Neural cell (in vitro differentiated cells): ENCODE results near the gene DNMBP. TPM values are rescaled to one million over a fixed set of nuclear protein-coding genes. Genes with fewer than 3 reads are reported as not detected.

Experiments
- H2AFZ ChIP-seq: fragments of 200-600, 300-800 bp; sonication (generic), shearing (Covaris generic); 2 replicates; pipeline ENCODE4 v1.6.0; 2014; ENCODE audit warnings: low read depth, mild to moderate bottlenecking, antibody characterized with exemption, low read length, moderate library complexity
- H3F3A ChIP-seq: fragments of 200-600 bp; shearing (Covaris generic); 2 replicates; pipeline ENCODE4 v1.6.1; 2016; ENCODE audit warnings: mild to moderate bottlenecking, moderate library complexity, mixed read lengths, antibody characterized with exemption, low read length; ENCODE audit not compliant: insufficient read depth, poor library complexity, severe bottlenecking
- H3K27ac ChIP-seq: fragments of 200-600, 300-800 bp; sonication (generic), shearing (Covaris generic); 2 replicates; pipeline ENCODE4 v1.5.1; 2014; ENCODE audit warnings: mild to moderate bottlenecking, low read length, moderate library complexity
- H3K27me3 ChIP-seq: fragments of 300-800, 200-600 bp; sonication (generic), shearing (Covaris generic); 2 replicates; pipeline ENCODE4 v1.6.0; 2014; ENCODE audit warnings: mild to moderate bottlenecking, low read depth, low read length, moderate library complexity; ENCODE audit not compliant: insufficient read depth
- H3K36me3 ChIP-seq: fragments of 300-800, 200-600 bp; sonication (generic), shearing (Covaris generic); 2 replicates; pipeline ENCODE4 v1.5.1; 2014; ENCODE audit warnings: mild to moderate bottlenecking, antibody characterized with exemption, low read length, moderate library complexity; ENCODE audit not compliant: insufficient read depth
- H3K4me2 ChIP-seq: fragments of 300-800, 200-600 bp; sonication (generic), shearing (Covaris generic); 2 replicates; pipeline ENCODE4 v1.6.0; 2014; ENCODE audit warnings: mild to moderate bottlenecking, low read length
- H3K4me3 ChIP-seq: fragments of 300-800, 200-600 bp; sonication (generic), shearing (Covaris generic); 2 replicates; pipeline ENCODE4 v1.5.1; 2014; ENCODE audit warnings: mild to moderate bottlenecking, low read length, moderate library complexity
- H3K79me2 ChIP-seq: fragments of 200-600 bp; shearing (Covaris generic); replicated peaks from 2 replicates; pipeline ENCODE4 v1.6.0; 2014; ENCODE audit warnings: mild to moderate bottlenecking, low read length, moderate library complexity; ENCODE audit not compliant: insufficient read depth
- H3K9ac ChIP-seq: fragments of 300-800, 200-600 bp; sonication (generic), shearing (Covaris generic); 2 replicates; pipeline ENCODE4 v1.6.1; 2016; ENCODE audit warnings: mild to moderate bottlenecking, low read length, mixed read lengths
- H3K9me2 ChIP-seq: fragments of 200-600 bp; shearing (Covaris generic); 2 replicates; pipeline ENCODE4 v1.6.1; 2016; ENCODE audit warnings: mild to moderate bottlenecking, low read length, mixed read lengths; ENCODE audit not compliant: insufficient read depth
- H3K9me3 ChIP-seq: fragments of 200-600, 300-800 bp; sonication (generic), shearing (Covaris generic); 2 replicates; pipeline ENCODE4 v1.6.1; 2016; ENCODE audit warnings: mild to moderate bottlenecking, mixed run types, low read length, moderate library complexity, mixed read lengths
- H4K20me1 ChIP-seq: fragments of 200-600 bp; shearing (Covaris generic); 2 replicates; pipeline ENCODE4 v1.6.1; 2016; ENCODE audit warnings: mild to moderate bottlenecking, mixed run types; ENCODE audit not compliant: insufficient read depth
- EP300 ChIP-seq: fragments of 450-650 bp; conservative IDR thresholded peaks from 2 replicates; pipeline ENCODE4 v1.6.1; 2014; ENCODE audit warnings: antibody characterized with exemption, mild to moderate bottlenecking, moderate library complexity; ENCODE audit not compliant: poor library complexity, severe bottlenecking
- EZH2 ChIP-seq: fragments of 200-600, 300-800 bp; shearing (Covaris generic), sonication (generic); IDR thresholded peaks from 2 replicates; pipeline ENCODE4 v1.6.1; 2014; ENCODE audit warnings: antibody characterized with exemption, low read length, borderline replicate concordance, mild to moderate bottlenecking; ENCODE audit not compliant: insufficient read depth, poor library complexity, severe bottlenecking
- MXI1 ChIP-seq: fragments of 450-650 bp; conservative IDR thresholded peaks from 2 replicates; pipeline ENCODE4 v1.6.1; 2014; ENCODE audit warnings: antibody characterized with exemption, mild to moderate bottlenecking; ENCODE audit not compliant: poor library complexity, severe bottlenecking
- POLR2AphosphoS5 ChIP-seq: IDR thresholded peaks from 2 replicates; pipeline ENCODE4 v1.6.1; 2012
- RAD21 ChIP-seq: fragments of 450-650 bp; conservative IDR thresholded peaks from 2 replicates; pipeline ENCODE4 v1.6.1; 2014; ENCODE audit warnings: antibody characterized with exemption, mild to moderate bottlenecking, moderate library complexity
- SMC3 ChIP-seq: fragments of 450-650 bp; conservative IDR thresholded peaks from 2 replicates; pipeline ENCODE4 v1.6.1; 2014; ENCODE audit warnings: antibody characterized with exemption, mild to moderate bottlenecking, moderate library complexity; ENCODE audit not compliant: poor library complexity
- TAF1 ChIP-seq: IDR thresholded peaks from 2 replicates; pipeline ENCODE4 v1.6.1; 2012; ENCODE audit warnings: low read depth
- polyA plus RNA-seq: library from polyadenylated mRNA; depleted of rRNA; stranded (reverse); fragments of >200 nt; gene quantifications from 2 replicates; pipeline ENCODE4 v1.2.3, GENCODE V29; 2014
- TF ChIP-seq, protein P1 (sequence below): fragments of 450-650 bp; IDR thresholded peaks from 2 replicates; pipeline ENCODE4 v1.5.1; 2014; ENCODE audit warnings: antibody characterized with exemption, mild to moderate bottlenecking, moderate library complexity; ENCODE audit not compliant: poor library complexity, severe bottlenecking
- TF ChIP-seq, protein P2 (sequence below): IDR thresholded peaks from 2 replicates; pipeline ENCODE4 v1.6.1; 2012; ENCODE audit warnings: borderline replicate concordance

Gene DNMBP
- polyA plus RNA-seq, 1 donor from 2014 or later = 2.3 TPM

DNA sequence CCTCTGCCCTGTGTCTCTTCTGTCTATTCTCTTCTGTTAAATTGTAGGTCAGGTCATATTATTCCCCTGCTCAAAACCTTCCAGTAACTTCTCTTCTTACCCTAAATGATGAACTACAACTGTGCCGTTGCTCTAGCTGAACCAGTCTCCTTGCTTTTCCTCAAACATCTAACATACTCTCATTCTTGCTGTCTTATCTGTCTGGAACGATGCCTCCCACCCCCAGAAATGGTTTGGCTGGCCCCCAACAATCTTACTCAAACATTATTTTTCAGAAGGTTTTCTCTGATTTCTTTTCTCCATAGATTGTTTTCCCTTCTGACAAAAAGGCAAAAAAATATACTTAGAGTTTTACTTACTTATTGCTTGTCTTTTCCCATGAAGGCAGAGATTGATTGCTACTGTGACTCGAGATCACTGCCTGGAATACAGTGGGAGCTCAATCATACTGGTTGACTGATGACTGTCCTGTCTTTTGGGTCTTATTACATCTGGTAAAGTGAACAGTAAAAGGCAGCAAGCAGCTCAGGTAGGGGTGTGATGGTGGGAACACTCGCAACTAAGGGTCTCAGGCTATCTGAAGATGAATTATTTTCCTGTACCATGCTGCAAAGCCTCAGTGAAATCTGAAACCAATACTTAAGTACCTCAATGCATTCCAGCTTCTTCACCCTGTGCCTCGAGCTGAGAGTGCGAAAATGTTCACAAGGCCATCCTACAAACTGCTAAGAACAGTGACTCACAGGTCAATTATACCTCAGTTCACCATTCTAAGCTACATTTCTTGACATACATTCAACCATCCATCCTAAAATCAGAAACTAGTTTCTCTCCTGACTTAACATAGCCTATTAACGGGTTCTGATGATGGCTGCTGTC lies 67.6 kb downstream of the DNMBP start:
- Histone ChIP-seq H2AFZ (no peak overlapping the region), H3K9ac (no peak overlapping the region), H3K4me2 (no peak overlapping the region), H3K27me3 (no peaks in the 10 kb centered on the region), H3K9me3 (no peaks in the 10 kb centered on the region), H3K79me2 (no peaks in the 10 kb centered on the region), H3K27ac (no peak overlapping the region), H3K9me2 (no peaks in the 10 kb centered on the region), H4K20me1 (no peaks in the 10 kb centered on the region), H3K36me3 (no peaks in the 10 kb centered on the region), H3F3A (no peaks in the 10 kb centered on the region), H3K4me3 (no peak overlapping the region)
- TF ChIP-seq POLR2AphosphoS5 = no peak
- TF ChIP-seq, protein P1, sequence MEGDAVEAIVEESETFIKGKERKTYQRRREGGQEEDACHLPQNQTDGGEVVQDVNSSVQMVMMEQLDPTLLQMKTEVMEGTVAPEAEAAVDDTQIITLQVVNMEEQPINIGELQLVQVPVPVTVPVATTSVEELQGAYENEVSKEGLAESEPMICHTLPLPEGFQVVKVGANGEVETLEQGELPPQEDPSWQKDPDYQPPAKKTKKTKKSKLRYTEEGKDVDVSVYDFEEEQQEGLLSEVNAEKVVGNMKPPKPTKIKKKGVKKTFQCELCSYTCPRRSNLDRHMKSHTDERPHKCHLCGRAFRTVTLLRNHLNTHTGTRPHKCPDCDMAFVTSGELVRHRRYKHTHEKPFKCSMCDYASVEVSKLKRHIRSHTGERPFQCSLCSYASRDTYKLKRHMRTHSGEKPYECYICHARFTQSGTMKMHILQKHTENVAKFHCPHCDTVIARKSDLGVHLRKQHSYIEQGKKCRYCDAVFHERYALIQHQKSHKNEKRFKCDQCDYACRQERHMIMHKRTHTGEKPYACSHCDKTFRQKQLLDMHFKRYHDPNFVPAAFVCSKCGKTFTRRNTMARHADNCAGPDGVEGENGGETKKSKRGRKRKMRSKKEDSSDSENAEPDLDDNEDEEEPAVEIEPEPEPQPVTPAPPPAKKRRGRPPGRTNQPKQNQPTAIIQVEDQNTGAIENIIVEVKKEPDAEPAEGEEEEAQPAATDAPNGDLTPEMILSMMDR = no peak
- TF ChIP-seq SMC3 = no peak
- TF ChIP-seq, protein P2, sequence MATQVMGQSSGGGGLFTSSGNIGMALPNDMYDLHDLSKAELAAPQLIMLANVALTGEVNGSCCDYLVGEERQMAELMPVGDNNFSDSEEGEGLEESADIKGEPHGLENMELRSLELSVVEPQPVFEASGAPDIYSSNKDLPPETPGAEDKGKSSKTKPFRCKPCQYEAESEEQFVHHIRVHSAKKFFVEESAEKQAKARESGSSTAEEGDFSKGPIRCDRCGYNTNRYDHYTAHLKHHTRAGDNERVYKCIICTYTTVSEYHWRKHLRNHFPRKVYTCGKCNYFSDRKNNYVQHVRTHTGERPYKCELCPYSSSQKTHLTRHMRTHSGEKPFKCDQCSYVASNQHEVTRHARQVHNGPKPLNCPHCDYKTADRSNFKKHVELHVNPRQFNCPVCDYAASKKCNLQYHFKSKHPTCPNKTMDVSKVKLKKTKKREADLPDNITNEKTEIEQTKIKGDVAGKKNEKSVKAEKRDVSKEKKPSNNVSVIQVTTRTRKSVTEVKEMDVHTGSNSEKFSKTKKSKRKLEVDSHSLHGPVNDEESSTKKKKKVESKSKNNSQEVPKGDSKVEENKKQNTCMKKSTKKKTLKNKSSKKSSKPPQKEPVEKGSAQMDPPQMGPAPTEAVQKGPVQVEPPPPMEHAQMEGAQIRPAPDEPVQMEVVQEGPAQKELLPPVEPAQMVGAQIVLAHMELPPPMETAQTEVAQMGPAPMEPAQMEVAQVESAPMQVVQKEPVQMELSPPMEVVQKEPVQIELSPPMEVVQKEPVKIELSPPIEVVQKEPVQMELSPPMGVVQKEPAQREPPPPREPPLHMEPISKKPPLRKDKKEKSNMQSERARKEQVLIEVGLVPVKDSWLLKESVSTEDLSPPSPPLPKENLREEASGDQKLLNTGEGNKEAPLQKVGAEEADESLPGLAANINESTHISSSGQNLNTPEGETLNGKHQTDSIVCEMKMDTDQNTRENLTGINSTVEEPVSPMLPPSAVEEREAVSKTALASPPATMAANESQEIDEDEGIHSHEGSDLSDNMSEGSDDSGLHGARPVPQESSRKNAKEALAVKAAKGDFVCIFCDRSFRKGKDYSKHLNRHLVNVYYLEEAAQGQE = no peak
- TF ChIP-seq RAD21 = no peak
- TF ChIP-seq EP300 = no peak
- no peak for TF ChIP-seq EZH2
- TF ChIP-seq TAF1 = no peak
- TF ChIP-seq MXI1 = no peak

DNA sequence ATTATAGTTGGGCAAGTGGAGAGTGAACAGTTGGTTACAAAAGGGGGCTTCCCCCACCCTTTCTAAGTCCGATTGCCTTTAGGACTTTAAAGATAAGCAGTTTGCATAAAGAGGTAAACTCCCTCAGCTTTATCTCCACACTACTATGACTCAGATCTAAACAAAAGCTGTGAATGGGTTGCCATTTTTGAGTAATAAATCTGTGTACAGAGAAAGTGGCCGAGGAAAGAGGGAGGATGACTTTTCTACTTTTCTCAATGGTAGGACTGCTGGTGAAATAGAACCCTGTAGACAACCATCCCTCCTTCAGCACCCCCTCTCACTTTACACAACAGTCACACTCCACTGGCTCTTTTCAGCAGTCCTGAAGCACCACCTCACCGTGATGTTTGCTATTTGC lies 71.2 kb downstream of the DNMBP start:
- H2AFZ ChIP-seq = no peak overlapping the region
- no peaks in the 10 kb centered on the region for H3K9me2 ChIP-seq
- H3F3A ChIP-seq = no peaks in the 10 kb centered on the region
- TF ChIP-seq MXI1 (no peak), TAF1 (no peak)
- TF ChIP-seq, protein P2 = no peak
- TF ChIP-seq, protein P1 = no peak
- H3K36me3 ChIP-seq = no peaks in the 10 kb centered on the region
- no peak overlapping the region for H3K27ac ChIP-seq
- no peaks in the 10 kb centered on the region for H3K9me3 ChIP-seq
- H3K79me2 ChIP-seq = no peaks in the 10 kb centered on the region
- H3K4me3 ChIP-seq = no peak overlapping the region
- H3K4me2 ChIP-seq = no peak overlapping the region
- no peak overlapping the region for H3K9ac ChIP-seq
- H3K27me3 ChIP-seq = no peaks in the 10 kb centered on the region
- no peaks in the 10 kb centered on the region for H4K20me1 ChIP-seq
